ENCODE measurements around the gene RBFOX2.

GRCh38 chr22:35731321-35731720 is 297.3 kb downstream of the RBFOX2 start:
- TF ChIP-seq JUNB (IDR thresholded peaks at IDR 0.05; ENCODE audit: unreplicated experiment) (no peak), CTCF (conservative IDR thresholded peaks at IDR 0.05; ENCODE audit: low read depth in 2 of 2) (no peak), ZNF331 (CRISPR knock-in tag; IDR thresholded peaks at IDR 0.05; ENCODE audit: low read depth) (no peak), POLR2AphosphoS5 (IDR thresholded peaks at IDR 0.05; ENCODE audit: low read depth) (no peak), EZH2phosphoT487 (IDR thresholded peaks at IDR 0.05; ENCODE audit: unreplicated experiment) (no peak), REST (IDR thresholded peaks at IDR 0.05; ENCODE audit: unreplicated experiment) (no peak), ETS1 (IDR thresholded peaks at IDR 0.05) (no peak), CREB1 (CRISPR knock-in tag; IDR thresholded peaks at IDR 0.05; ENCODE audit: low read depth) (no peak), ZNF114 (CRISPR knock-in tag; IDR thresholded peaks at IDR 0.05) (no peak), EZH2 (IDR thresholded peaks at IDR 0.05; ENCODE audit: low read depth, unreplicated experiment) (no peak)

Data from GM23338 (cell line).